OCI-LY1 (cell line): ENCODE results near the gene TCEAL6.
"Not testable (repeated sequence)": the region's sequence is repeated elsewhere in the genome, so short reads cannot be mapped to it uniquely, and the experiment has no call there.

Source experiments
- H2AFZ ChIP-seq: fragments of 200-600 bp; sonication (generic), shearing (Covaris generic); 2 replicates; pipeline ENCODE4 v1.6.0; 2014; ENCODE audit warnings: antibody characterized with exemption, mild to moderate bottlenecking, low read length
- H3F3A ChIP-seq: fragments of 200-600 bp; sonication (generic), shearing (Covaris generic); 2 replicates; pipeline ENCODE4 v1.6.0; 2014; ENCODE audit warnings: mild to moderate bottlenecking, antibody characterized with exemption, low read length, moderate library complexity; ENCODE audit not compliant: insufficient read depth
- H3K27ac ChIP-seq: fragments of 200-600 bp; sonication (generic); 2 replicates; pipeline ENCODE4 v1.5.1; 2014; ENCODE audit warnings: low read length, mixed run types, mild to moderate bottlenecking, low read depth; ENCODE audit not compliant: poor library complexity, severe bottlenecking
- H3K27me3 ChIP-seq: fragments of 200-600 bp; sonication (generic); 2 replicates; pipeline ENCODE4 v1.6.0; 2014; ENCODE audit warnings: antibody characterized with exemption, mild to moderate bottlenecking, low read length, moderate library complexity; ENCODE audit not compliant: insufficient read depth
- H3K36me3 ChIP-seq: fragments of 200-600 bp; sonication (generic); 2 replicates; pipeline ENCODE4 v1.6.1; 2014; ENCODE audit warnings: mild to moderate bottlenecking, antibody characterized with exemption, low read length, moderate library complexity, mixed read lengths; ENCODE audit not compliant: insufficient read depth
- H3K4me1 ChIP-seq: fragments of 200-600 bp; sonication (generic); 2 replicates; pipeline ENCODE4 v1.5.1; 2014; ENCODE audit warnings: mild to moderate bottlenecking, low read length, moderate library complexity; ENCODE audit not compliant: insufficient read depth, severe bottlenecking
- H3K4me2 ChIP-seq: fragments of 200-600 bp; sonication (generic), shearing (Covaris generic); 2 replicates; pipeline ENCODE4 v1.6.1; 2014; ENCODE audit warnings: low read length
- H3K4me3 ChIP-seq: fragments of 200-600 bp; sonication (generic); 2 replicates; pipeline ENCODE4 v1.5.1; 2014; ENCODE audit warnings: low read length, low read depth, mild to moderate bottlenecking, mixed read lengths; ENCODE audit not compliant: poor library complexity, severe bottlenecking
- H3K79me2 ChIP-seq: fragments of 200-600 bp; shearing (Covaris generic); 2 replicates; pipeline ENCODE4 v1.6.1; 2016; ENCODE audit warnings: mixed run types, low read length, mixed read lengths; ENCODE audit not compliant: insufficient read depth
- H3K9ac ChIP-seq: fragments of 200-600 bp; sonication (generic), shearing (Covaris generic); 2 replicates; pipeline ENCODE4 v1.6.1; 2014; ENCODE audit warnings: mild to moderate bottlenecking, low read length, mixed read lengths
- H3K9me2 ChIP-seq: fragments of 200-600 bp; sonication (generic), shearing (Covaris generic); 2 replicates; pipeline ENCODE4 v1.6.1; 2014; ENCODE audit warnings: low read depth, mild to moderate bottlenecking, low read length, mixed read lengths
- H3K9me3 ChIP-seq: fragments of 200-600 bp; shearing (Covaris generic); 2 replicates; pipeline ENCODE4 v1.6.1; 2014; ENCODE audit warnings: low read length, mixed read lengths
- H4K20me1 ChIP-seq: fragments of 200-600 bp; sonication (generic), shearing (Covaris generic); 2 replicates; pipeline ENCODE4 v1.6.0; 2016; ENCODE audit warnings: mild to moderate bottlenecking, low read length; ENCODE audit not compliant: insufficient read depth
- EZH2 ChIP-seq: fragments of 200-600 bp; sonication (generic), shearing (Covaris generic); IDR thresholded peaks from 2 replicates; pipeline ENCODE4 v1.8.0; 2017; ENCODE audit warnings: borderline replicate concordance, mixed run types, mild to moderate bottlenecking, antibody characterized with exemption, low read length, moderate library complexity, mixed read lengths
- TF ChIP-seq, protein P1 (sequence below): fragments of 200-600 bp; sonication (generic), shearing (Covaris generic); IDR thresholded peaks from 2 replicates; pipeline ENCODE4 v1.5.1; 2017; ENCODE audit warnings: mild to moderate bottlenecking, antibody characterized with exemption, low read length, moderate library complexity, mixed read lengths

The TCEAL6 gene

DNA sequence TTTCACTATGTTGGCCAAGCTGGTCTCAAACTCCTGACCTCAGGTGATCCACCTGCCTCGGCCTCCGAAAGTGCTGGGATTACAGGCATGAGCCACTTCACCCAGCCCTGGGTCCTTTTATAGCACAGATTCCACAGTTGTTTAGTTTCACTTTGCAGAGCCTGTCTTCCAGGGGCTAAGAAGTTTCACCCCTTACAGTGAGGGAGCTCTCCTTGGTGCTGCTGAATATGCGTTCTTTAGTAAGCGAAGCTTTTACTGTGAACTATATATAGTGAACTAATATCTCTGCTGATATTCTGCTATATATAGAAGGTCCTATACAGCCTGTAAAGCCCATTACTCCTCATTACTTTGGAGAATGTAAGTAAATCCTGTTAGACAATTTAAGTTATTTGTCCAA, 4.2 kb downstream of the TCEAL6 start:
- H3K9me3 ChIP-seq, result no peaks in the 10 kb centered on the region
- no peak overlapping the region for H3K9ac ChIP-seq
- TF ChIP-seq EZH2, result no peak
- TF ChIP-seq, protein P1, sequence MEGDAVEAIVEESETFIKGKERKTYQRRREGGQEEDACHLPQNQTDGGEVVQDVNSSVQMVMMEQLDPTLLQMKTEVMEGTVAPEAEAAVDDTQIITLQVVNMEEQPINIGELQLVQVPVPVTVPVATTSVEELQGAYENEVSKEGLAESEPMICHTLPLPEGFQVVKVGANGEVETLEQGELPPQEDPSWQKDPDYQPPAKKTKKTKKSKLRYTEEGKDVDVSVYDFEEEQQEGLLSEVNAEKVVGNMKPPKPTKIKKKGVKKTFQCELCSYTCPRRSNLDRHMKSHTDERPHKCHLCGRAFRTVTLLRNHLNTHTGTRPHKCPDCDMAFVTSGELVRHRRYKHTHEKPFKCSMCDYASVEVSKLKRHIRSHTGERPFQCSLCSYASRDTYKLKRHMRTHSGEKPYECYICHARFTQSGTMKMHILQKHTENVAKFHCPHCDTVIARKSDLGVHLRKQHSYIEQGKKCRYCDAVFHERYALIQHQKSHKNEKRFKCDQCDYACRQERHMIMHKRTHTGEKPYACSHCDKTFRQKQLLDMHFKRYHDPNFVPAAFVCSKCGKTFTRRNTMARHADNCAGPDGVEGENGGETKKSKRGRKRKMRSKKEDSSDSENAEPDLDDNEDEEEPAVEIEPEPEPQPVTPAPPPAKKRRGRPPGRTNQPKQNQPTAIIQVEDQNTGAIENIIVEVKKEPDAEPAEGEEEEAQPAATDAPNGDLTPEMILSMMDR, result no peak
- H4K20me1 ChIP-seq, result no peaks in the 10 kb centered on the region
- no peaks in the 10 kb centered on the region for H3K4me1 ChIP-seq
- H3F3A ChIP-seq, result no peaks in the 10 kb centered on the region
- H3K27ac ChIP-seq, result no peak overlapping the region
- no peaks in the 10 kb centered on the region for H3K79me2 ChIP-seq
- H3K4me3 ChIP-seq, result no peak overlapping the region
- no peaks in the 10 kb centered on the region for H3K27me3 ChIP-seq
- no peak overlapping the region for H3K4me2 ChIP-seq
- no peak overlapping the region for H2AFZ ChIP-seq
- H3K9me2 ChIP-seq, result no peaks in the 10 kb centered on the region
- H3K36me3 ChIP-seq, result no peaks in the 10 kb centered on the region

DNA sequence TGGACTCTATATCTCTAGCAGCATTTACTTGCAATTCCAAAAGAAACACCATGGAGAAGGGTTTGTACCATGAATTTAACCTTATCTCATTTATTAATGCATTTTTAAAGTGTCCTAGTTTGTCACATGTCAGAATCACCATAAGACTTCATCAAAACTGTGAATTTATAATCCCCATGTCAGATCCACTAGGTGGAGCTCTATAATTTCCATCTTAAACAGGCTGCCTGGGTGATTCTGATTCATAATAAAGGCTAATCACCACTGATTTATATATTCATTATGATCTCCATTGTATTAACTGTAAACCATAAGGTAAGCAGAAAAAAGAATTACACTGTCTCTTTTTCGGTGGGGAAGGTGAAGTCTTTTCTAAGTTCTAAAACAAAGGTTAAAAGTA, 12.8 kb downstream of the TCEAL6 start:
- H3K4me1 ChIP-seq, result no peaks in the 10 kb centered on the region
- TF ChIP-seq, protein P1, result peak; percentile 39; the same call in 1 of the 2 replicates
- TF ChIP-seq EZH2, result no peak
- no peak overlapping the region for H3K4me3 ChIP-seq
- H3F3A ChIP-seq, result no peaks in the 10 kb centered on the region
- no peaks in the 10 kb centered on the region for H3K79me2 ChIP-seq
- no peaks in the 10 kb centered on the region for H3K9me2 ChIP-seq
- no peak overlapping the region for H3K9ac ChIP-seq
- no peaks in the 10 kb centered on the region for H3K36me3 ChIP-seq
- H2AFZ ChIP-seq, result no peak overlapping the region
- H3K27me3 ChIP-seq, result no peaks in the 10 kb centered on the region
- no peak overlapping the region for H3K27ac ChIP-seq
- H4K20me1 ChIP-seq, result no peaks in the 10 kb centered on the region
- no peak overlapping the region for H3K4me2 ChIP-seq
- no peaks in the 10 kb centered on the region for H3K9me3 ChIP-seq

DNA sequence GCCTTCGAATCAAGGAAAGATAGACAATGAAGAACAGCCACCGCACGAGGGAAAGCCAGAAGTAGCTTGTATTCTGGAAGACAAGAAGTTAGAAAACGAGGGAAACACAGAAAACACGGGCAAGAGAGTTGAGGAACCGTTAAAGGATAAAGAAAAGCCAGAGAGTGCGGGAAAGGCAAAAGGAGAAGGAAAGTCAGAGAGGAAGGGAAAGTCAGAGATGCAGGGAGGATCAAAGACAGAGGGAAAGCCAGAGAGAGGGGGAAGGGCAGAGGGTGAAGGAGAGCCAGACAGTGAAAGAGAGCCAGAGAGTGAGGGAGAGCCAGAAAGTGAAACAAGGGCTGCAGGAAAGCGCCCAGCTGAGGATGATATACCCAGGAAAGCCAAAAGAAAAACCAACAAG, 15.4 kb downstream of the TCEAL6 start:
- H2AFZ ChIP-seq, result no peak overlapping the region

DNA sequence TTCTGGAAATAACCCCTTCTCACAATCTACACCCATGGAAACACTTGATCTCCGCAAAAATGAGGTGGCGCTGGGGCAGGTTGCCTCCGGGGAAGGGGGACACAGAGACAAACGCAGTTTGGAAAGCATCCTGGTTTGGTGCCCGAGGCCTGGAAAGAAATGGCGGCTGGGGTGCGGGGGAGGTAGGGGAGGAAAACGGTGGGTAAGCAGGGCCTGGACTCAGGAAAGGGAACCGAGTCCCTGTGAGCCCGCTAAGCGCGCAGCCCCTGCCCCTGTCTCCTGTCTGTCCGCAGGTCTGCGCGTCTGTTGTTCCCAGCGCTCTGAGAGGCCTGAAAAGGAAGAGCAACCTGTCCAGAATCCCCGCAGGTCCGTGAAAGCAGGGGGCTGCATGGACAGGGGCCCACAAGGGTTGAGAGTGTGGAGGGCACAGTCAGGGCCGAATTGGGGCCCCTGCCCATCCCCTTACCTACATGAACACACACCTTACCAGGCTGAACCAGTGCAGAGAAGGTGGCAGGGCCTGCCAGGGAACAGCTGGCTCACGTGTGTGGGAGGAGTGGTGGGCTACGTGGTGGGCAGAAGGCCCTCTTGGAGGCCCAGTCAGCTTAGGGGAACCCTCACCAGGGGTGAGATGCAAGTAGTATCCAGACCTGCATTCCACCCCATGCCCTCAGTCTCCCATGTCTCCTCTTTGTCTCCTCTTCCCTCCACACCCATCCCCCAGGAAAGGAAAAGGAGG, 16.0 kb downstream of the TCEAL6 start:
- not testable (repeated sequence) for H3K4me3 ChIP-seq, H2AFZ ChIP-seq, H3K9ac ChIP-seq, H3K36me3 ChIP-seq, H3K27me3 ChIP-seq, H3K4me2 ChIP-seq, H3K9me3 ChIP-seq, H3K27ac ChIP-seq, H3K9me2 ChIP-seq, H3K4me1 ChIP-seq, H3K79me2 ChIP-seq, H3F3A ChIP-seq, H4K20me1 ChIP-seq

More for the DNA sequence above, 15.4 kb downstream of the TCEAL6 start:
- no peak overlapping the region for H3K9ac ChIP-seq
- no peak overlapping the region for H3K4me2 ChIP-seq
- no peaks in the 10 kb centered on the region for H3K36me3 ChIP-seq
- no peak overlapping the region for H3K27ac ChIP-seq
- no peaks in the 10 kb centered on the region for H3K9me2 ChIP-seq
- H3K9me3 ChIP-seq, result no peaks in the 10 kb centered on the region
- no peak overlapping the region for H3K4me3 ChIP-seq
- H3K4me1 ChIP-seq, result no peaks in the 10 kb centered on the region
- H3F3A ChIP-seq, result no peaks in the 10 kb centered on the region
- no peaks in the 10 kb centered on the region for H3K79me2 ChIP-seq
- no peaks in the 10 kb centered on the region for H3K27me3 ChIP-seq
- H4K20me1 ChIP-seq, result no peaks in the 10 kb centered on the region
- TF ChIP-seq, protein P1, result no peak
- TF ChIP-seq EZH2, result no peak

DNA sequence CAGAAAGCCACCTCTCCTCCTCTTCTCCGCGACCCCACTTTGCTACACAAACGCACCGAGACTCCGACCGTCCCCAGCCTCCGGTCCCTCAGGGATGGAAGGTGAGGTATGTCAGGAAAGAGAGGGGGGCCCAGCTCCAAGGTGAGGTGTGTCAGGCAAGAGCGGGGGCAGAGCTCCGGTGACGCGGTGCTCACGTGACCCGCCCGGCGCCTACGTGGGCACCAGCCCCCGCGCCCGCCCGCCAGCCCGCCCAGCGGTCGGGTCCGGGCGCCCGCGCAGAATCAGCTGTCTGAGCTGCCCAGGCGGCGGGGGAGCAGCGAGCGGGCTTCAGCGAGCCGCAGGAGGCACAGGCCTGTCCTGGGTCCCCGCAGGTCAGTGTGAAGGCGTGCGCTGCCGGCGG, 16.8 kb downstream of the TCEAL6 start, which contains the start of gene TCEAL2:
Gene TCEAL2 (plus strand): TSS at position 244 of the 400 bp plus-strand sequence. CDS start 1,152 bp downstream, outside the sequence.
- H3K9me3 ChIP-seq, H2AFZ ChIP-seq, H3K9ac ChIP-seq, H3K4me2 ChIP-seq, H3K36me3 ChIP-seq, H3K27me3 ChIP-seq, H3K79me2 ChIP-seq, H3K4me3 ChIP-seq, H4K20me1 ChIP-seq, H3K4me1 ChIP-seq, H3K9me2 ChIP-seq, H3K27ac ChIP-seq, H3F3A ChIP-seq: not testable (repeated sequence)
